Mesenchymal stem cell (in vitro differentiated cells and primary cell): ENCODE results near the gene DEK.

Experiments used
- DNase-seq: peaks from one replicate; pipeline ENCODE4 v3.0.0-alpha.2; 2013
- H2AFZ ChIP-seq: one replicate; pipeline ENCODE4 v1.6.1; 2013; ENCODE audit warnings: low read depth, mild to moderate bottlenecking, control low read depth, inconsistent platforms, low read length, moderate library complexity
- H2AK5ac ChIP-seq: 2 replicates; pipeline ENCODE4 v1.6.1; 2013; ENCODE audit warnings: low read length, moderate library complexity, mild to moderate bottlenecking, inconsistent platforms; ENCODE audit not compliant: severe bottlenecking
- H2BK120ac ChIP-seq: one replicate; pipeline ENCODE4 v1.6.1; 2013; ENCODE audit warnings: low read depth, mild to moderate bottlenecking, inconsistent platforms, low read length, moderate library complexity
- H2BK12ac ChIP-seq, 2 experiments: one replicate each; pipeline ENCODE4 v1.6.1; 2013; ENCODE audit warnings: inconsistent platforms in 2 of 2, low read length in 2 of 2, mild to moderate bottlenecking in 2 of 2, moderate library complexity in 2 of 2, control low read depth in 1 of 2
- H2BK15ac ChIP-seq: one replicate; pipeline ENCODE4 v1.6.1; 2013; ENCODE audit warnings: mild to moderate bottlenecking, low read depth, inconsistent platforms; ENCODE audit not compliant: poor library complexity, severe bottlenecking
- H2BK5ac ChIP-seq: 2 replicates; pipeline ENCODE4 v1.6.1; 2013; ENCODE audit warnings: low read depth, mild to moderate bottlenecking, low read length, control low read depth, inconsistent platforms; ENCODE audit not compliant: poor library complexity, severe bottlenecking
- H3K14ac ChIP-seq, 2 experiments: one replicate each; pipeline ENCODE4 v1.6.1; 2013; ENCODE audit warnings: inconsistent platforms in 2 of 2, low read length in 2 of 2, control low read depth in 1 of 2, mild to moderate bottlenecking in 1 of 2, moderate library complexity in 1 of 2
- H3K18ac ChIP-seq, 2 experiments: one replicate each; pipeline ENCODE4 v1.6.1; 2013; ENCODE audit warnings: inconsistent platforms in 2 of 2, low read length in 2 of 2, control low read depth in 1 of 2, low read depth in 1 of 2, mild to moderate bottlenecking in 1 of 2
- H3K23ac ChIP-seq, 2 experiments: one replicate each; pipeline ENCODE4 v1.6.1; 2013; ENCODE audit warnings: inconsistent platforms in 2 of 2, low read length in 2 of 2, mild to moderate bottlenecking in 2 of 2, moderate library complexity in 2 of 2, control low read depth in 1 of 2
- H3K27ac ChIP-seq: 2 replicates; pipeline ENCODE4 v1.5.1; 2013; ENCODE audit warnings: mild to moderate bottlenecking, moderate library complexity, low read length, control low read depth, inconsistent platforms; ENCODE audit not compliant: poor library complexity, severe bottlenecking
- H3K27me3 ChIP-seq, 2 experiments: 2 replicates each; pipeline versions ENCODE4 v1.6.1 to v1.7.0; 2013; ENCODE audit warnings: low read length in 2 of 2, mild to moderate bottlenecking in 2 of 2, moderate library complexity in 2 of 2, control low read depth in 1 of 2, inconsistent platforms in 1 of 2; ENCODE audit not compliant: control insufficient read depth in 1 of 2, insufficient read depth in 1 of 2
- H3K36me3 ChIP-seq, 2 experiments: 2 replicates each; pipeline versions ENCODE4 v1.6.1 to v1.7.0; 2013; ENCODE audit warnings: low read length in 2 of 2, control low read depth in 1 of 2, inconsistent platforms in 1 of 2, low read depth in 1 of 2, mild to moderate bottlenecking in 1 of 2; ENCODE audit not compliant: insufficient read depth in 2 of 2, control insufficient read depth in 1 of 2
- H3K4ac ChIP-seq, 2 experiments: one replicate each; pipeline ENCODE4 v1.6.1; 2013; ENCODE audit warnings: inconsistent platforms in 2 of 2, low read length in 2 of 2, mild to moderate bottlenecking in 2 of 2, moderate library complexity in 2 of 2, control low read depth in 1 of 2, low read depth in 1 of 2
- H3K4me1 ChIP-seq: 2 replicates; pipeline ENCODE4 v1.6.1; 2013; ENCODE audit warnings: low read depth, low read length, control low read depth; ENCODE audit not compliant: control insufficient read depth, insufficient read depth
- H3K4me2 ChIP-seq: 2 replicates; pipeline ENCODE4 v1.6.1; 2013; ENCODE audit warnings: low read length, mild to moderate bottlenecking, inconsistent platforms; ENCODE audit not compliant: poor library complexity, severe bottlenecking
- H3K4me3 ChIP-seq, 2 experiments: 2 replicates each; pipeline versions ENCODE4 v1.5.1 to v1.7.0; 2013; ENCODE audit warnings: low read length in 2 of 2, mild to moderate bottlenecking in 2 of 2, control low read depth in 1 of 2, low read depth in 1 of 2; ENCODE audit not compliant: insufficient read depth in 1 of 2
- H3K79me1 ChIP-seq: replicated peaks from 2 replicates; pipeline ENCODE4 v1.6.1; 2013; ENCODE audit warnings: mild to moderate bottlenecking, control low read depth, low read length, inconsistent platforms; ENCODE audit not compliant: poor library complexity, severe bottlenecking
- H3K9ac ChIP-seq: 2 replicates; pipeline ENCODE4 v1.7.0; 2013; ENCODE audit warnings: mild to moderate bottlenecking, low read length, moderate library complexity
- H3K9me3 ChIP-seq: 2 replicates; pipeline ENCODE4 v1.7.0; 2013; ENCODE audit warnings: mild to moderate bottlenecking, low read length; ENCODE audit not compliant: control insufficient read depth
- H4K8ac ChIP-seq: one replicate; pipeline ENCODE4 v1.6.1; 2013; ENCODE audit warnings: inconsistent platforms, mild to moderate bottlenecking, low read length, moderate library complexity
- H4K91ac ChIP-seq: one replicate; pipeline ENCODE4 v1.6.1; 2013; ENCODE audit warnings: mild to moderate bottlenecking, low read length, inconsistent platforms
- WGBS: methylation state at CpG from one replicate; pipeline ENCODE4 v1.1.7; 2013; ENCODE audit warnings: mixed read lengths; 5-methylcytosine and 5-hydroxymethylcytosine counted together

Gene DEK

DNA sequence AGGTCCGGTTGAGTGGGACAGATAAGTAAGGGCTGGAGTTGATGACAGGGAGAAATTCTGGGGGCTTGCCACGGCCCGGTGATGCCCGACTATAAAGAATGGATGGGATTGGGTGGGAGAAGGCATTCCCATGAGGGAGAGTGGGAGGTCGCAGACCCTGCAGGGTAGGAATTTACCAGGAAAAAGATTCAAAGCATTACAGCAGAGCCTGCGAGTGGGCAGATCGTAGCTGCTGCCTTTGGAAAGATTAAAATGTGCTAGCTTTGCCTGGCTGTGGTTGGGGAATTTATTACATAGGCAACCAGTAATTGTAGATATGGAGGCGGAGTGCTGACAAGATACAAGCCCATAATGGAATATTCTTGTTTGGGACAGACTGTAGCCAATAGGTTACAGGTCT, 59.6 kb downstream of the DEK start:
- Histone ChIP-seq H3K23ac (no peak overlapping the region), H3K4ac (no peak overlapping the region), H3K9me3 (no peaks in the 10 kb centered on the region), H3K4me3 (no peak overlapping the region), H4K8ac (no peak overlapping the region), H3K14ac (no peak overlapping the region), H3K27me3 (no peaks in the 10 kb centered on the region), H3K4me1 (no peaks in the 10 kb centered on the region), H3K9ac (no peak overlapping the region), H3K27ac (no peak overlapping the region), H2BK5ac (no peak overlapping the region), H2BK12ac (no peak overlapping the region), H3K18ac (no peak overlapping the region), H3K4me2 (no peak overlapping the region), H2AFZ (no peak overlapping the region), H3K36me3 (peaks cover 17 to 57% of the 10 kb centered on the region in 2 experiments), H3K79me1 (no peaks in the 10 kb centered on the region), H2BK15ac (no peak overlapping the region), H2BK120ac (no peak overlapping the region), H4K91ac (no peak overlapping the region), H2AK5ac (no peak overlapping the region)
- WGBS: 97% methylated on average over 8 of the region's 8 CpGs
- no peak for DNase-seq

DNA sequence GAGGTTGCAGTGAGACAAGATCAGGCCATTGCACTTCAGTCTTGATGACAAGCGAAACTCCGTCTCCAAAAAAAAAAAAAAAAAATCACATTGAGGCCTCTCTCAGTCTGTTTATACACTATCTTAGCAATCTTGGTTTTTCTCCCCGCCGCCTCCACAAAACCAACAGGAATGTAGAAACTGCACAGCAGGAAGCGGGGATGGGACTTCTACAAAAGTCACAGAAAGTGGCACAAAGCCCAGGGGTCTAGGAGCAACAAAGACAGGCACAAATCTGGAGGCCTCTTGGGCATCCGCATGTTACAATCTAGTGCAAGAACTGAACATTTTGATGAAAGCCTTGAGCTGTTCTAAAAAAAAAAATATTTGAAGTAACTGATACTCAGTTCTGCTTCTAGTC, 60.5 kb downstream of the DEK start:
- no peaks in the 10 kb centered on the region for H3K9me3 ChIP-seq
- no peak overlapping the region for H2BK5ac ChIP-seq
- H2BK12ac ChIP-seq: no peak overlapping the region
- no peak overlapping the region for H2BK15ac ChIP-seq
- no peak for DNase-seq
- H4K8ac ChIP-seq: no peak overlapping the region
- no peak overlapping the region for H2BK120ac ChIP-seq
- no peak overlapping the region for H3K23ac ChIP-seq
- no peaks in the 10 kb centered on the region for H3K27me3 ChIP-seq
- no peak overlapping the region for H4K91ac ChIP-seq
- peaks cover 16 to 58% of the 10 kb centered on the region in 2 experiments for H3K36me3 ChIP-seq
- H2AFZ ChIP-seq: no peak overlapping the region
- no peak overlapping the region for H3K4me3 ChIP-seq
- 97% methylated on average over 6 of the region's 6 CpGs for WGBS
- no peaks in the 10 kb centered on the region for H3K79me1 ChIP-seq
- H3K4me1 ChIP-seq: no peaks in the 10 kb centered on the region
- no peak overlapping the region for H3K14ac ChIP-seq
- H3K27ac ChIP-seq: no peak overlapping the region
- no peak overlapping the region for H3K4me2 ChIP-seq
- no peak overlapping the region for H3K9ac ChIP-seq
- H2AK5ac ChIP-seq: no peak overlapping the region
- H3K4ac ChIP-seq: no peak overlapping the region
- H3K18ac ChIP-seq: no peak overlapping the region

DNA sequence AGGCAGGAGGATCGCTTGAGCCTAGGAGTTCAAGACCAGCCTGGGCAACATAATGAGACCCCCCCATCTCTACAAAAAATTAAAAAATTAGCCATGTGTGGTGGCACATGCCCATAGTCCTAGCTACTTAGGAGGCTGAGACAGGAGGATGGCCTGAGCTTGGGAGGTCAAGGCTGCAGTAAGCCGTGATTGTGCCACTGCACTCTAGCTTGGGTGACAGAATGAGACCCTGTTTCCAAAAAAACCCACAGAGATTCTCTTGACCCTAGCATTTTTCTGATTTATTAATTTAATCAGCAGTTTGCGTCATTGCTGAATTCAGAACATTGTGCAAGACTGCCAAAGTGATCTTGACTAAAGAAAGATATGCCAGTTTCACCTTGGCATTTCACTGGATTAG, 72.3 kb downstream of the DEK start:
- Histone ChIP-seq H2BK15ac (no peak overlapping the region), H2BK120ac (no peak overlapping the region), H3K4ac (no peak overlapping the region), H3K4me1 (no peaks in the 10 kb centered on the region), H3K9ac (no peak overlapping the region), H3K4me2 (no peak overlapping the region), H2AFZ (no peak overlapping the region), H3K27me3 (no peaks in the 10 kb centered on the region), H2AK5ac (no peak overlapping the region), H3K9me3 (no peaks in the 10 kb centered on the region), H3K14ac (no peak overlapping the region), H3K18ac (no peak overlapping the region), H3K36me3 (peaks cover 7 to 22% of the 10 kb centered on the region in 2 experiments), H4K8ac (no peak overlapping the region), H3K27ac (no peak overlapping the region), H2BK12ac (no peak overlapping the region), H3K4me3 (no peak overlapping the region), H3K79me1 (no peaks in the 10 kb centered on the region), H4K91ac (no peak overlapping the region), H3K23ac (no peak overlapping the region), H2BK5ac (no peak overlapping the region)
- WGBS: 98% methylated on average over 2 of the region's 3 CpGs
- no peak for DNase-seq

DNA sequence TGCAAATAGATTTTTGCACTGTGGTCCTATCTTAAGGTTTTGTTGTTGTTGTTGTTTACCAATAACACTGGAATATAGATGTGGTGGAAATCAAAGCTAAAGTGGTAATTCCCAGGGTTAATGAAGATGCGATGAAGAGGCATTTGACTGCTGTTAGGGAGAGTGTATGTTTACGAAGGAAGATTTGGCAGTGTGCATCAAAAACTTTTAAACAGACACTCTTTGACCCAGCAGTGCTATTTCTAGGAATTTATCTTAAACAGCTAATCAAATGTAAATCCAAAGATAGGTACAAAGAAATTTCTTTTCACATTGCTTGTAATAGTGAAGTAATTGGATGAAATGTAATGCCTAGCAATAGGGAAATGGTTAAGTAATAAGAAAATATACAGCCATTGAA, 75.1 kb downstream of the DEK start:
- Histone ChIP-seq H3K4me3 (no peak overlapping the region), H2AK5ac (no peak overlapping the region), H4K8ac (no peak overlapping the region), H3K9me3 (no peaks in the 10 kb centered on the region), H4K91ac (no peak overlapping the region), H3K23ac (no peak overlapping the region), H3K27me3 (no peaks in the 10 kb centered on the region), H3K9ac (no peak overlapping the region), H3K79me1 (no peaks in the 10 kb centered on the region), H2BK120ac (no peak overlapping the region), H2BK12ac (no peak overlapping the region), H3K18ac (no peak overlapping the region), H2BK15ac (no peak overlapping the region), H2AFZ (no peak overlapping the region), H2BK5ac (no peak overlapping the region), H3K4me2 (no peak overlapping the region), H3K36me3 (peaks cover 5 to 24% of the 10 kb centered on the region in 2 experiments), H3K4ac (no peak overlapping the region), H3K14ac (no peak overlapping the region), H3K27ac (no peak overlapping the region), H3K4me1 (peaks cover 3% of the 10 kb centered on the region)
- DNase-seq: no peak
- WGBS: 100% methylated on average over 2 of the region's 2 CpGs
